B cell (primary cell): ENCODE results near the gene RPS6KA4. TPM values are rescaled to one million over a fixed set of nuclear protein-coding genes. Genes with fewer than 3 reads are reported as not detected.

Experiments used
- ATAC-seq: fragments of 200-7000 bp; cut with Tn5 transposase; one replicate; pipeline ENCODE4 v1.10.0; 2021; ENCODE audit warnings: low read depth, mild to moderate bottlenecking, moderate number of reproducible peaks, moderate library complexity
- CTCF ChIA-PET: fragments of 350-600 bp; sonication (Branson Sonifier 250); formaldehyde crosslinking; loops from one replicate; lab custom pipeline; 2021; ENCODE audit warnings: antibody characterized with exemption, inconsistent platforms; lab: Charles Lee
- POLR2A ChIA-PET: fragments of 350-600 bp; sonication (Branson Sonifier 250); formaldehyde crosslinking; loops from one replicate; lab custom pipeline; 2021; ENCODE audit warnings: antibody characterized with exemption; lab: Charles Lee
- DNase-seq: peaks from one replicate; pipeline ENCODE4 v3.0.0; 2013
- H2AFZ ChIP-seq: 2 replicates; pipeline ENCODE4 v1.6.1; 2012; ENCODE audit warnings: mild to moderate bottlenecking, low read depth, low read length; ENCODE audit not compliant: insufficient read depth, poor library complexity, severe bottlenecking
- H3K27ac ChIP-seq, 2 donors: 1 replicate in 1 of 2; 2 replicates in 1 of 2; pipeline ENCODE4 v1.5.1; 2012 to 2013; ENCODE audit warnings: low read length in 2 of 2, mild to moderate bottlenecking in 2 of 2, moderate library complexity in 1 of 2
- H3K27me3 ChIP-seq, 4 experiments: fragments of 200-600 bp in 1 of 4; sonication (generic) in 1 of 4; replicated peaks in 1 of 4; 1 replicate in 2 of 4; 2 replicates in 2 of 4; pipeline versions ENCODE4 v1.6.1 to v1.7.0; 2013 to 2016; ENCODE audit warnings: low read length in 3 of 4, mild to moderate bottlenecking in 2 of 4, mixed read lengths in 1 of 4, moderate library complexity in 1 of 4; ENCODE audit not compliant: insufficient read depth in 4 of 4, control insufficient read depth in 3 of 4; ENCODE audit errors: control extremely low read depth in 1 of 4
- H3K36me3 ChIP-seq, 2 experiments: replicated peaks in 1 of 2; 1 replicate in 1 of 2; 2 replicates in 1 of 2; pipeline versions ENCODE4 v1.6.1 to v1.7.1; 2013; ENCODE audit warnings: low read length in 1 of 2; ENCODE audit not compliant: insufficient read depth in 2 of 2, control insufficient read depth in 1 of 2; ENCODE audit errors: control extremely low read depth in 1 of 2, extremely low read depth in 1 of 2
- H3K4me1 ChIP-seq, 2 donors: fragments of 200-600 bp in 1 of 2; sonication (generic) in 1 of 2; 1 replicate in 1 of 2; 2 replicates in 1 of 2; pipeline versions ENCODE4 v1.5.1 to v1.6.1; 2013 to 2017; ENCODE audit warnings: low read length in 2 of 2; ENCODE audit not compliant: control insufficient read depth in 2 of 2, insufficient read depth in 2 of 2
- H3K4me2 ChIP-seq: replicated peaks from 2 replicates; pipeline ENCODE3; 2012; ENCODE audit warnings: mild to moderate bottlenecking, low read depth, low read length; ENCODE audit not compliant: poor library complexity, severe bottlenecking
- H3K4me3 ChIP-seq, 5 experiments: fragments of 200-600 bp in 1 of 5; sonication (generic) in 1 of 5; 1 replicate in 3 of 5; 2 replicates in 2 of 5; pipeline versions ENCODE4 v1.5.1 to v1.7.0; 2011 to 2016; ENCODE audit warnings: low read length in 4 of 5, mild to moderate bottlenecking in 4 of 5, low read depth in 2 of 5, control low read depth in 1 of 5, moderate library complexity in 1 of 5; ENCODE audit not compliant: insufficient read depth in 1 of 5; ENCODE audit errors: control extremely low read depth in 1 of 5, extremely low read depth in 1 of 5
- H3K79me2 ChIP-seq: fragments of 200-600 bp; sonication (generic); one replicate; pipeline ENCODE4 v1.6.0; 2016; ENCODE audit warnings: low read length; ENCODE audit not compliant: control insufficient read depth, insufficient read depth
- H3K9ac ChIP-seq: fragments of 200-600 bp; sonication (generic); 2 replicates; pipeline ENCODE4 v1.6.1; 2017; ENCODE audit warnings: mild to moderate bottlenecking, low read length, moderate library complexity
- H3K9me3 ChIP-seq, 3 donors: one replicate each; pipeline versions ENCODE4 v1.6.1 to v1.7.1; 2013; ENCODE audit warnings: low read length in 2 of 3; ENCODE audit not compliant: control insufficient read depth in 2 of 3, insufficient read depth in 1 of 3; ENCODE audit errors: control extremely low read depth in 1 of 3
- H4K20me1 ChIP-seq: 2 replicates; pipeline ENCODE4 v1.6.0; 2012; ENCODE audit warnings: mild to moderate bottlenecking, low read length; ENCODE audit not compliant: insufficient read depth, control insufficient read depth, poor library complexity, severe bottlenecking
- H3K27ac Mint-ChIP-seq: one replicate; pipeline ENCODE4 v1.8.0; 2021; ENCODE audit warnings: mixed read lengths
- H3K27me3 Mint-ChIP-seq: one replicate; pipeline ENCODE4 v1.8.0; 2021; ENCODE audit warnings: mixed read lengths
- H3K4me1 Mint-ChIP-seq: one replicate; pipeline ENCODE4 v1.8.0; 2021; ENCODE audit warnings: mixed read lengths
- H3K4me3 Mint-ChIP-seq: one replicate; pipeline ENCODE4 v1.8.0; 2021; ENCODE audit warnings: mixed read lengths
- H3K9me3 Mint-ChIP-seq: one replicate; pipeline ENCODE4 v1.8.0; 2022; ENCODE audit warnings: mixed read lengths; ENCODE audit not compliant: insufficient read depth
- CTCF ChIP-seq: fragments of 200-600 bp; IDR thresholded peaks from one replicate; pipeline ENCODE4 v1.8.0; 2022; ENCODE audit warnings: antibody characterized with exemption, mild to moderate bottlenecking
- EZH2 ChIP-seq: IDR thresholded peaks from 2 replicates; pipeline ENCODE4 v1.6.1; 2012; ENCODE audit warnings: borderline replicate concordance, low read depth, mild to moderate bottlenecking, moderate library complexity, low read length; ENCODE audit not compliant: insufficient read depth, poor library complexity, severe bottlenecking
- WGBS: methylation state at CpG from one replicate; pipeline ENCODE4 v1.1.5; 2013; ENCODE audit warnings: missing lambda C conversion rate; ENCODE audit not compliant: insufficient coverage; 5-methylcytosine and 5-hydroxymethylcytosine counted together
- intact Hi-C: fragments of 100-400 bp; cut with micrococcal nuclease; formaldehyde crosslinking; loops from one replicate; pipeline ENCODE4 v1.10.0; 2022
- polyA plus RNA-seq: library from polyadenylated mRNA; depleted of rRNA; stranded (reverse); fragments of >200 nt; gene quantifications from 2 replicates; pipeline ENCODE4 v1.2.3, GENCODE V29; 2012
- total RNA-seq, 2 donors: library from RNA; stranded (reverse); fragments of 120-200 nt in 1 of 2; gene quantifications; 1 replicate in 1 of 2; 2 replicates in 1 of 2; pipeline versions ENCODE4 v1.2.3 to v1.2.4, GENCODE V29; 2013 to 2022

The RPS6KA4 gene
- total and polyA plus RNA-seq, 2 donors (not counting 1 experiment from before 2014, with no cell fraction given) = 22.6 to 32.5 TPM

- ChIA-PET POLR2A (no interaction called here), CTCF (interaction anchor here (1.1 kb wide), 1 partner anchor 36 kb away, joined by 3 read pairs; no protein-coding TSS in a partner anchor)
- Mint-ChIP-seq H3K27me3 (peaks cover 15% of the 10 kb centered on the region), H3K27ac (no peak overlapping the region), H3K4me1 (peaks cover 5% of the 10 kb centered on the region), H3K9me3 (no peaks in the 10 kb centered on the region), H3K4me3 (no peak overlapping the region)
- Histone ChIP-seq H3K4me2 (no peak overlapping the region), H3K27ac (no peak overlapping the region), H3K36me3 (no peaks in the 10 kb centered on the region), H3K9me3 (peaks cover 0 to 29% (median 11%) of the 10 kb centered on the region in 3 donors), H3K4me1 (no peaks in the 10 kb centered on the region), H3K4me3 (no peak overlapping the region), H4K20me1 (no peaks in the 10 kb centered on the region), H3K9ac (no peak overlapping the region), H3K27me3 (peaks cover 0 to 16% (median 5%) of the 10 kb centered on the region in 4 experiments), H2AFZ (no peak overlapping the region), H3K79me2 (no peaks in the 10 kb centered on the region)
- TF ChIP-seq EZH2 (no peak), CTCF (no peak)
- no peak for ATAC-seq
- no peak for DNase-seq
- intact Hi-C loops = no loop called here
- 87% methylated on average over 3 of the region's 3 CpGs for WGBS
Observed at GRCh38 chr11:64413417-64413816, 54.5 kb downstream of the RPS6KA4 start.

GRCh38 chr11:64415286-64415685 lies 56.3 kb downstream of the RPS6KA4 start:
- Histone ChIP-seq H3K4me1 (no peaks in the 10 kb centered on the region), H3K9me3 (peaks cover 0 to 41% (median 13%) of the 10 kb centered on the region in 3 donors), H3K27me3 (peaks cover 0 to 16% (median 6%) of the 10 kb centered on the region in 4 experiments), H3K4me3 (no peak overlapping the region), H3K4me2 (no peak overlapping the region), H4K20me1 (no peaks in the 10 kb centered on the region), H3K9ac (no peak overlapping the region), H3K36me3 (no peaks in the 10 kb centered on the region), H2AFZ (no peak overlapping the region), H3K27ac (no peak overlapping the region), H3K79me2 (no peaks in the 10 kb centered on the region)
- TF ChIP-seq EZH2 = no peak
- TF ChIP-seq CTCF = no peak
- H3K4me1 Mint-ChIP-seq = peaks cover 5% of the 10 kb centered on the region
- CTCF ChIA-PET = no interaction called here
- H3K4me3 Mint-ChIP-seq = no peak overlapping the region
- 93% methylated on average over 10 of the region's 10 CpGs for whole genome bisulfite sequencing
- POLR2A ChIA-PET = no interaction called here
- DNase-seq = no peak
- no peak overlapping the region for H3K27ac Mint-ChIP-seq
- no peaks in the 10 kb centered on the region for H3K9me3 Mint-ChIP-seq
- intact Hi-C loops = no loop called here
- ATAC-seq = no peak
- peaks cover 15% of the 10 kb centered on the region for H3K27me3 Mint-ChIP-seq
